ENCODE measurements around the gene SECISBP2. TPM values are rescaled to one million over a fixed set of nuclear protein-coding genes. Genes with fewer than 3 reads are reported as not detected.

The SECISBP2 gene
- polyA plus RNA-seq, 1 donor (not counting 4 experiments of a cell fraction or from before 2014, with no cell fraction given) = 24.3 TPM

- dilution Hi-C loops (cut with MboI; ENCODE audit: extremely low pct_ligation_motif_present, low sequenced_read_pairs) = no loop called here
- no peak for TF ChIP-seq CTCF (optimal IDR thresholded peaks at IDR 0.05 in 1 of 3, IDR thresholded peaks at IDR 0.05 in 1 of 3, conservative IDR thresholded peaks at IDR 0.05 in 1 of 3; ENCODE audit: extremely low read depth in 1 of 3, insufficient read depth in 2 of 3, low read length in 3 of 3)
- TF ChIP-seq EZH2 (IDR thresholded peaks at IDR 0.05; ENCODE audit: low read length) = no peak
- H2AFZ ChIP-seq (ENCODE audit: control insufficient read depth, low read length) = no peak overlapping the region
- no peaks in the 10 kb centered on the region for H3K36me3 ChIP-seq (ENCODE audit: control insufficient read depth in 2 of 2, extremely low read depth in 1 of 2, insufficient read depth in 2 of 2, low read length in 2 of 2)
- no peaks in the 10 kb centered on the region for H3K79me2 ChIP-seq (ENCODE audit: control insufficient read depth, insufficient read depth, low read length)
- no peak overlapping the region for H3K27ac ChIP-seq (ENCODE audit: control insufficient read depth, insufficient read depth, low read length)
- no peaks in the 10 kb centered on the region for H3K9me3 ChIP-seq (ENCODE audit: control insufficient read depth, low read depth, low read length)
- no peak overlapping the region for H3K9ac ChIP-seq (ENCODE audit: control insufficient read depth, extremely low read depth, insufficient read depth, low read length)
- no peaks in the 10 kb centered on the region for H3K9me1 ChIP-seq (ENCODE audit: control insufficient read depth, extremely low read depth, insufficient read depth, low read length)
- no peaks in the 10 kb centered on the region for H4K20me1 ChIP-seq (ENCODE audit: control insufficient read depth, extremely low read depth, insufficient read depth, low read length)
- no peak for FAIRE-seq
- DNase-seq (ENCODE audit: low read depth, low spot score) = no peak
- H3K4me1 ChIP-seq (ENCODE audit: control insufficient read depth, extremely low read depth, insufficient read depth, low read length) = no peaks in the 10 kb centered on the region
- H3K27me3 ChIP-seq (ENCODE audit: control insufficient read depth, extremely low read depth, insufficient read depth, low read length) = no peaks in the 10 kb centered on the region
- H3K4me2 ChIP-seq (ENCODE audit: control insufficient read depth, extremely low read depth, insufficient read depth, low read depth, low read length) = no peak overlapping the region
- H3K4me3 ChIP-seq (ENCODE audit: control insufficient read depth in 2 of 3, extremely low read depth in 1 of 3, insufficient read depth in 2 of 3, low read depth in 1 of 3, low read length in 3 of 3) = no peak overlapping the region
Observed at GRCh38 chr9:89397471-89397870, 79.2 kb downstream of the SECISBP2 start.

DNA sequence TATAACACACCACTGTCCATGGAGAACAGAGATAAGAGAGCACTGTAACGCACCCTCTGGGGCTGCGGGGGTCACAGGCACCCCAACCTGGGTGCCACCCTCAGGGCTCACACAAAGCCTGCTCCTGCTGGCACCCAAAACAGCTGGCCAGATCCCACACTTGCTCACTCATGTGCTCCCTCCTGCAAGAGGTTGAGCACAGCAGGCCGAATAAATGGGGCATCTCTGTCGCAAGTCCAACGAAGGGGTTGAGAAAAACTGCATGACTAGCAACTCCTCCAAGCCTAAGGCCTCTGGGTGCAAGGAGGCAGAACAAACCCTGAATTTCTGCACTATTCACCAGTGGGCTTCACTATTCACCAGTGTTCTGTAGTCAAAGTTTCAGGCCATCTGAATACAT, 80.3 kb downstream of the SECISBP2 start:
- no peaks in the 10 kb centered on the region for H3K9me3 ChIP-seq (ENCODE audit: control insufficient read depth, low read depth, low read length)
- H3K27me3 ChIP-seq (ENCODE audit: control insufficient read depth, extremely low read depth, insufficient read depth, low read length) = no peaks in the 10 kb centered on the region
- H3K79me2 ChIP-seq (ENCODE audit: control insufficient read depth, insufficient read depth, low read length) = no peaks in the 10 kb centered on the region
- FAIRE-seq = no peak
- no peaks in the 10 kb centered on the region for H3K9me1 ChIP-seq (ENCODE audit: control insufficient read depth, extremely low read depth, insufficient read depth, low read length)
- H4K20me1 ChIP-seq (ENCODE audit: control insufficient read depth, extremely low read depth, insufficient read depth, low read length) = no peaks in the 10 kb centered on the region
- no peak for DNase-seq (ENCODE audit: low read depth, low spot score)
- H3K4me3 ChIP-seq (ENCODE audit: control insufficient read depth in 2 of 3, extremely low read depth in 1 of 3, insufficient read depth in 2 of 3, low read depth in 1 of 3, low read length in 3 of 3) = no peak overlapping the region
- no peak overlapping the region for H2AFZ ChIP-seq (ENCODE audit: control insufficient read depth, low read length)
- dilution Hi-C loops (cut with MboI; ENCODE audit: extremely low pct_ligation_motif_present, low sequenced_read_pairs) = no loop called here
- no peak for TF ChIP-seq EZH2 (IDR thresholded peaks at IDR 0.05; ENCODE audit: low read length)
- no peak for TF ChIP-seq CTCF (optimal IDR thresholded peaks at IDR 0.05 in 1 of 3, IDR thresholded peaks at IDR 0.05 in 1 of 3, conservative IDR thresholded peaks at IDR 0.05 in 1 of 3; ENCODE audit: extremely low read depth in 1 of 3, insufficient read depth in 2 of 3, low read length in 3 of 3)
- H3K36me3 ChIP-seq (ENCODE audit: control insufficient read depth in 2 of 2, extremely low read depth in 1 of 2, insufficient read depth in 2 of 2, low read length in 2 of 2) = no peaks in the 10 kb centered on the region
- no peak overlapping the region for H3K9ac ChIP-seq (ENCODE audit: control insufficient read depth, extremely low read depth, insufficient read depth, low read length)
- no peak overlapping the region for H3K27ac ChIP-seq (ENCODE audit: control insufficient read depth, insufficient read depth, low read length)
- H3K4me2 ChIP-seq (ENCODE audit: control insufficient read depth, extremely low read depth, insufficient read depth, low read depth, low read length) = no peak overlapping the region
- no peaks in the 10 kb centered on the region for H3K4me1 ChIP-seq (ENCODE audit: control insufficient read depth, extremely low read depth, insufficient read depth, low read length)
